ENCODE results near the gene TRIM65. TPM values are rescaled to one million over a fixed set of nuclear protein-coding genes. Genes with fewer than 3 reads are reported as not detected.
A peak's percentile ranks its signal among the peaks of the same experiment; 100 is the strongest.

Gene TRIM65
- total and polyA plus RNA-seq, 7 experiments from 2014 or later = 14.9 to 37.7 (median 29.6) TPM

- Mint-ChIP-seq H3K4me1 (peaks cover 22 to 32% (median 26%) of the 10 kb centered on the region in 7 donors), H3K9me3 (peaks cover 0 to 3% (median 0%) of the 10 kb centered on the region in 11 donors), H3K27me3 (no peaks in the 10 kb centered on the region), H3K27ac (peak overlapping the region; percentile 20 to 91 (median 85)), H3K36me3 (peaks cover 0 to 14% (median 0%) of the 10 kb centered on the region in 5 donors), H3K4me3 (peak overlapping the region; percentile 55 to 92 (median 84))
- H3K27ac ChIP-seq (ENCODE audit: low read depth, low read length) = peak overlapping the region; percentile 75
- H3K27me3 ChIP-seq (ENCODE audit: control insufficient read depth in 2 of 2, insufficient read depth in 2 of 2, low read length in 2 of 2) = no peaks in the 10 kb centered on the region
- peaks cover 8 to 12% of the 10 kb centered on the region in 2 donors for H3K4me1 ChIP-seq (ENCODE audit: control insufficient read depth in 2 of 2, insufficient read depth in 2 of 2, low read length in 2 of 2)
- intact Hi-C loops (cut with micrococcal nuclease) = loop anchor here (1.0 to 2.0 kb wide), 13 partner anchors 9 to 207 kb away; partner anchors contain the start of genes UNK (in 2 of the 2), ACOX1 (in 1 of the 2), EXOC7 (in 1 of the 2) and FBF1 (in 1 of the 2)
- POLR2A ChIA-PET = interaction anchor here (0.6 to 7.1 kb wide), 24 partner anchors 9 to 1140 kb away, joined by 3 to 106 read pairs (median 6); partner anchors contain the start of genes MRPL38, TRIM47, UNC13D and WBP2
- peaks cover 0 to 48% (median 4%) of the 10 kb centered on the region in 3 experiments for H3K36me3 ChIP-seq (ENCODE audit: control insufficient read depth in 2 of 3, insufficient read depth in 3 of 3, low read length in 3 of 3)
- ATAC-seq (no peak), DNase-seq (peak in 1 of 9 donors; percentile 18)
- peak overlapping the region; percentile 65 for H3K4me3 ChIP-seq (ENCODE audit: low read length)
- no peaks in the 10 kb centered on the region for H3K9me3 ChIP-seq (ENCODE audit: control insufficient read depth in 2 of 3, low read length in 3 of 3)
- CTCF ChIA-PET = interaction anchor here (0.6 to 3.2 kb wide), 13 partner anchors 10 to 142 kb away, joined by 3 to 21 read pairs (median 5); partner anchors contain the start of genes GALK1, TRIM47 and WBP2
Measured at GRCh38 chr17:75895370-75896155, 1.2 kb downstream of the TRIM65 start.

- H3K4me3 ChIP-seq (ENCODE audit: low read length) = no peak overlapping the region
- Mint-ChIP-seq H3K27me3 (no peaks in the 10 kb centered on the region), H3K4me1 (peaks cover 22 to 32% (median 28%) of the 10 kb centered on the region in 7 donors), H3K27ac (peak overlapping the region in 8 of 9 donors; percentile 65 to 90 (median 80)), H3K9me3 (no peaks in the 10 kb centered on the region), H3K36me3 (peaks cover 0 to 13% (median 0%) of the 10 kb centered on the region in 5 donors), H3K4me3 (peak overlapping the region; percentile 13 to 85 (median 51))
- no peaks in the 10 kb centered on the region for H3K9me3 ChIP-seq (ENCODE audit: control insufficient read depth in 2 of 3, low read length in 3 of 3)
- H3K27me3 ChIP-seq (ENCODE audit: control insufficient read depth in 2 of 2, insufficient read depth in 2 of 2, low read length in 2 of 2) = no peaks in the 10 kb centered on the region
- intact Hi-C loops (cut with micrococcal nuclease) = no loop called here
- H3K4me1 ChIP-seq (ENCODE audit: control insufficient read depth in 2 of 2, insufficient read depth in 2 of 2, low read length in 2 of 2) = peaks cover 8 to 12% of the 10 kb centered on the region in 2 donors
- no peak overlapping the region for H3K27ac ChIP-seq (ENCODE audit: low read depth, low read length)
- DNase-seq (no peak), ATAC-seq (no peak)
- POLR2A ChIA-PET = interaction anchor here (0.9 to 7.1 kb wide), 8 partner anchors 8 to 118 kb away, joined by 3 to 106 read pairs (median 6); partner anchors contain the start of genes MRPL38, TRIM47, UNC13D and WBP2
- CTCF ChIA-PET = no interaction called here
- H3K36me3 ChIP-seq (ENCODE audit: control insufficient read depth in 2 of 3, insufficient read depth in 3 of 3, low read length in 3 of 3) = peaks cover 0 to 41% (median 0%) of the 10 kb centered on the region in 3 experiments
Measured at GRCh38 chr17:75894049-75894733, 2.6 kb downstream of the TRIM65 start.

GRCh38 chr17:75893305-75894048, 3.3 kb downstream of the TRIM65 start:
- intact Hi-C loops (cut with micrococcal nuclease) = no loop called here
- ChIA-PET CTCF (no interaction called here), POLR2A (interaction anchor here (0.9 to 7.1 kb wide), 7 partner anchors 9 to 117 kb away, joined by 3 to 106 read pairs (median 6); partner anchors contain the start of genes MRPL38, TRIM47, UNC13D and WBP2)
- H3K9me3 ChIP-seq (ENCODE audit: control insufficient read depth in 2 of 3, low read length in 3 of 3) = no peaks in the 10 kb centered on the region
- Mint-ChIP-seq H3K27me3 (no peaks in the 10 kb centered on the region), H3K27ac (peak overlapping the region in 8 of 9 donors; percentile 62 to 90 (median 78)), H3K4me1 (peaks cover 22 to 32% (median 27%) of the 10 kb centered on the region in 7 donors), H3K36me3 (peaks cover 0 to 13% (median 0%) of the 10 kb centered on the region in 5 donors), H3K9me3 (no peaks in the 10 kb centered on the region), H3K4me3 (peak overlapping the region in 9 of 10 donors; percentile 13 to 74 (median 54))
- H3K27ac ChIP-seq (ENCODE audit: low read depth, low read length) = no peak overlapping the region
- ATAC-seq = no peak
- peaks cover 8 to 12% of the 10 kb centered on the region in 2 donors for H3K4me1 ChIP-seq (ENCODE audit: control insufficient read depth in 2 of 2, insufficient read depth in 2 of 2, low read length in 2 of 2)
- no peaks in the 10 kb centered on the region for H3K27me3 ChIP-seq (ENCODE audit: control insufficient read depth in 2 of 2, insufficient read depth in 2 of 2, low read length in 2 of 2)
- H3K4me3 ChIP-seq (ENCODE audit: low read length) = no peak overlapping the region
- peaks cover 0 to 33% (median 0%) of the 10 kb centered on the region in 3 experiments for H3K36me3 ChIP-seq (ENCODE audit: control insufficient read depth in 2 of 3, insufficient read depth in 3 of 3, low read length in 3 of 3)
- no peak for DNase-seq

GRCh38 chr17:75892556-75893224, 4.1 kb downstream of the TRIM65 start:
- H3K4me3 ChIP-seq (ENCODE audit: low read length) = no peak overlapping the region
- H3K9me3 ChIP-seq (ENCODE audit: control insufficient read depth in 2 of 3, low read length in 3 of 3) = no peaks in the 10 kb centered on the region
- peaks cover 8 to 12% of the 10 kb centered on the region in 2 donors for H3K4me1 ChIP-seq (ENCODE audit: control insufficient read depth in 2 of 2, insufficient read depth in 2 of 2, low read length in 2 of 2)
- Mint-ChIP-seq H3K4me1 (peaks cover 22 to 31% (median 25%) of the 10 kb centered on the region in 7 donors), H3K27ac (no peak overlapping the region), H3K27me3 (no peaks in the 10 kb centered on the region), H3K9me3 (no peaks in the 10 kb centered on the region), H3K36me3 (peaks cover 0 to 13% (median 0%) of the 10 kb centered on the region in 5 donors), H3K4me3 (no peak overlapping the region)
- intact Hi-C loops (cut with micrococcal nuclease) = no loop called here
- DNase-seq (no peak), ATAC-seq (no peak)
- no peaks in the 10 kb centered on the region for H3K27me3 ChIP-seq (ENCODE audit: control insufficient read depth in 2 of 2, insufficient read depth in 2 of 2, low read length in 2 of 2)
- H3K36me3 ChIP-seq (ENCODE audit: control insufficient read depth in 2 of 3, insufficient read depth in 3 of 3, low read length in 3 of 3) = peaks cover 0 to 26% (median 0%) of the 10 kb centered on the region in 3 experiments
- POLR2A ChIA-PET = interaction anchor here (0.5 to 7.1 kb wide), 7 partner anchors 10 to 116 kb away, joined by 3 to 106 read pairs (median 5); partner anchors contain the start of genes MRPL38, TRIM47 and UNC13D
- H3K27ac ChIP-seq (ENCODE audit: low read depth, low read length) = no peak overlapping the region
- CTCF ChIA-PET = interaction anchor here (1.3 kb wide), 1 partner anchor 15 kb away, joined by 6 read pairs; the partner anchor contains the start of gene TRIM47

GRCh38 chr17:75891605-75892555, 4.9 kb downstream of the TRIM65 start:
- Mint-ChIP-seq H3K27ac (no peak overlapping the region), H3K27me3 (no peaks in the 10 kb centered on the region), H3K4me1 (peaks cover 19 to 27% (median 22%) of the 10 kb centered on the region in 7 donors), H3K4me3 (no peak overlapping the region), H3K36me3 (peaks cover 0 to 13% (median 0%) of the 10 kb centered on the region in 5 donors), H3K9me3 (no peaks in the 10 kb centered on the region)
- ChIA-PET POLR2A (interaction anchor here (1.0 to 2.5 kb wide), 2 partner anchors 16 to 116 kb away, joined by 4 to 6 read pairs; no protein-coding TSS in a partner anchor), CTCF (interaction anchor here (1.3 kb wide), 1 partner anchor 14 kb away, joined by 6 read pairs; the partner anchor contains the start of gene TRIM47)
- no peak overlapping the region for H3K4me3 ChIP-seq (ENCODE audit: low read length)
- ATAC-seq = no peak
- H3K4me1 ChIP-seq (ENCODE audit: control insufficient read depth in 2 of 2, insufficient read depth in 2 of 2, low read length in 2 of 2) = peaks cover 8 to 12% of the 10 kb centered on the region in 2 donors
- H3K27ac ChIP-seq (ENCODE audit: low read depth, low read length) = no peak overlapping the region
- no peaks in the 10 kb centered on the region for H3K9me3 ChIP-seq (ENCODE audit: control insufficient read depth in 2 of 3, low read length in 3 of 3)
- intact Hi-C loops (cut with micrococcal nuclease) = no loop called here
- no peak for DNase-seq
- no peaks in the 10 kb centered on the region for H3K27me3 ChIP-seq (ENCODE audit: control insufficient read depth in 2 of 2, insufficient read depth in 2 of 2, low read length in 2 of 2)
- peaks cover 0 to 25% (median 0%) of the 10 kb centered on the region in 3 experiments for H3K36me3 ChIP-seq (ENCODE audit: control insufficient read depth in 2 of 3, insufficient read depth in 3 of 3, low read length in 3 of 3)
